GM23248 (cell line): ENCODE measurements around the gene MTMR4. TPM values are rescaled to one million over a fixed set of nuclear protein-coding genes. Genes with fewer than 3 reads are reported as not detected.

Experiments
- DNase-seq: peaks from one replicate; pipeline ENCODE4 v3.0.0-alpha.2; 2015
- H2AFZ ChIP-seq: fragments of 200-600 bp; sonication (generic); 2 replicates; pipeline ENCODE4 v1.6.1; 2016; ENCODE audit warnings: antibody characterized with exemption
- H3F3A ChIP-seq: fragments of 200-600 bp; sonication (generic); 2 replicates; pipeline ENCODE4 v1.6.1; 2016; ENCODE audit warnings: mild to moderate bottlenecking, antibody characterized with exemption, mixed run types; ENCODE audit not compliant: insufficient read depth
- H3K27ac ChIP-seq: fragments of 200-600 bp; sonication (generic); 2 replicates; pipeline ENCODE4 v1.5.1; 2016; ENCODE audit warnings: mild to moderate bottlenecking
- H3K27me3 ChIP-seq: fragments of 200-600 bp; sonication (generic); replicated peaks from 2 replicates; pipeline ENCODE4 v1.6.1; 2016; ENCODE audit warnings: mild to moderate bottlenecking; ENCODE audit not compliant: insufficient read depth
- H3K36me3 ChIP-seq: fragments of 200-600 bp; sonication (generic); 2 replicates; pipeline ENCODE4 v1.6.1; 2016; ENCODE audit warnings: low read depth, mild to moderate bottlenecking
- H3K4me1 ChIP-seq: fragments of 200-600 bp; sonication (generic); 2 replicates; pipeline ENCODE4 v1.6.1; 2016; ENCODE audit warnings: mild to moderate bottlenecking; ENCODE audit not compliant: insufficient read depth
- H3K4me2 ChIP-seq: fragments of 200-600 bp; sonication (generic); one replicate; pipeline ENCODE4 v1.6.1; 2016; ENCODE audit warnings: mild to moderate bottlenecking; ENCODE audit not compliant: unreplicated experiment
- H3K4me3 ChIP-seq: fragments of 200-600 bp; sonication (generic); 2 replicates; pipeline ENCODE4 v1.5.1; 2016; ENCODE audit warnings: mild to moderate bottlenecking
- H3K79me2 ChIP-seq: fragments of 200-600 bp; sonication (generic); 2 replicates; pipeline ENCODE4 v1.6.1; 2016; ENCODE audit warnings: mild to moderate bottlenecking; ENCODE audit not compliant: insufficient read depth
- H3K9ac ChIP-seq: fragments of 200-600 bp; sonication (generic); 2 replicates; pipeline ENCODE4 v1.6.1; 2016; ENCODE audit warnings: mild to moderate bottlenecking
- H3K9me2 ChIP-seq: fragments of 200-600 bp; sonication (generic); 2 replicates; pipeline ENCODE4 v1.6.1; 2016; ENCODE audit warnings: mixed run types, mild to moderate bottlenecking, moderate library complexity; ENCODE audit not compliant: insufficient read depth
- H3K9me3 ChIP-seq: fragments of 200-600 bp; sonication (generic); one replicate; pipeline ENCODE4 v1.6.1; 2017; ENCODE audit warnings: low read depth
- H4K20me1 ChIP-seq: fragments of 200-600 bp; sonication (generic); 2 replicates; pipeline ENCODE4 v1.6.0; 2016; ENCODE audit not compliant: insufficient read depth
- EZH2 ChIP-seq: fragments of 200-600 bp; sonication (generic); IDR thresholded peaks from 2 replicates; pipeline ENCODE4 v1.6.1; 2018; ENCODE audit warnings: antibody characterized with exemption, mild to moderate bottlenecking; ENCODE audit not compliant: insufficient read depth, poor library complexity, severe bottlenecking
- EZH2phosphoT487 ChIP-seq: fragments of 200-600 bp; sonication (generic); IDR thresholded peaks from 2 replicates; pipeline ENCODE4 v1.6.1; 2018; ENCODE audit warnings: antibody characterized with exemption, moderate library complexity, mild to moderate bottlenecking, low read depth; ENCODE audit not compliant: insufficient read depth
- WGBS, 2 experiments: methylation state at CpG; one replicate each; pipeline ENCODE4 v1.1.6; 2015 to 2017; ENCODE audit warnings: low lambda C conversion rate in 2 of 2, low coverage in 1 of 2; ENCODE audit errors: missing lambda C conversion rate in 2 of 2; 5-methylcytosine and 5-hydroxymethylcytosine counted together
- in situ Hi-C: fragments of 300-500 bp; cut with MboI; formaldehyde crosslinking; loops from 2 replicates; pipeline ENCODE4 v1.15.0; 2020
- polyA plus RNA-seq: library from polyadenylated mRNA; unstranded; fragments of >200 nt; fragmentation: Nextera tagmentation; extraction: Ambion mirVana; gene quantifications from 2 replicates; pipeline ENCODE4 v1.2.1, GENCODE V29; 2016
- total RNA-seq: library from RNA; depleted of rRNA; stranded (reverse); fragments of >200 nt; shearing (Covaris generic); gene quantifications from 2 replicates; pipeline ENCODE4 v1.2.3, GENCODE V29; 2014

Gene MTMR4
- total and polyA plus RNA-seq, 2 experiments from 2014 or later = 8.2 to 19.6 TPM

GRCh38 chr17:58529275-58529674 is 14.8 kb upstream of the MTMR4 start:
- no peak overlapping the region for H2AFZ ChIP-seq
- H3K9me3 ChIP-seq = no peaks in the 10 kb centered on the region
- no peak overlapping the region for H3K27ac ChIP-seq
- H3K27me3 ChIP-seq = no peaks in the 10 kb centered on the region
- H3K36me3 ChIP-seq = no peaks in the 10 kb centered on the region
- in situ Hi-C loops = no loop called here
- no peak overlapping the region for H3K4me2 ChIP-seq
- no peak overlapping the region for H3K4me3 ChIP-seq
- no peak for DNase-seq
- H3K4me1 ChIP-seq = peaks cover 12% of the 10 kb centered on the region
- TF ChIP-seq EZH2phosphoT487 (no peak), EZH2 (no peak)
- no peaks in the 10 kb centered on the region for H4K20me1 ChIP-seq
- H3K9me2 ChIP-seq = no peaks in the 10 kb centered on the region
- H3F3A ChIP-seq = no peaks in the 10 kb centered on the region
- H3K9ac ChIP-seq = no peak overlapping the region
- 23 to 40% methylated on average over 1 of the region's 1 CpG for WGBS, 2 experiments
- no peaks in the 10 kb centered on the region for H3K79me2 ChIP-seq

GRCh38 chr17:58528443-58528842 is 14.0 kb upstream of the MTMR4 start:
- H3K9me2 ChIP-seq = no peaks in the 10 kb centered on the region
- no peak overlapping the region for H2AFZ ChIP-seq
- H3K4me1 ChIP-seq = peaks cover 12% of the 10 kb centered on the region
- no peaks in the 10 kb centered on the region for H3F3A ChIP-seq
- no peaks in the 10 kb centered on the region for H3K36me3 ChIP-seq
- no peaks in the 10 kb centered on the region for H4K20me1 ChIP-seq
- H3K9ac ChIP-seq = no peak overlapping the region
- no peak for TF ChIP-seq EZH2
- no peak for TF ChIP-seq EZH2phosphoT487
- 20 to 28% methylated on average over 3 of the region's 3 CpGs for WGBS, 2 experiments
- no peaks in the 10 kb centered on the region for H3K9me3 ChIP-seq
- no peak overlapping the region for H3K4me3 ChIP-seq
- no peaks in the 10 kb centered on the region for H3K79me2 ChIP-seq
- no peak overlapping the region for H3K27ac ChIP-seq
- in situ Hi-C loops = no loop called here
- no peaks in the 10 kb centered on the region for H3K27me3 ChIP-seq
- no peak overlapping the region for H3K4me2 ChIP-seq
- DNase-seq = no peak

- no peaks in the 10 kb centered on the region for H3K9me3 ChIP-seq
- no peak overlapping the region for H3K4me2 ChIP-seq
- peak; percentile 41 for DNase-seq
- H3F3A ChIP-seq = no peaks in the 10 kb centered on the region
- no peaks in the 10 kb centered on the region for H3K27me3 ChIP-seq
- no peak overlapping the region for H2AFZ ChIP-seq
- no peak overlapping the region for H3K9ac ChIP-seq
- H3K4me1 ChIP-seq = peaks cover 12% of the 10 kb centered on the region
- in situ Hi-C loops = no loop called here
- H3K9me2 ChIP-seq = no peaks in the 10 kb centered on the region
- 62 to 66% methylated on average over 3 of the region's 3 CpGs for WGBS, 2 experiments
- no peaks in the 10 kb centered on the region for H4K20me1 ChIP-seq
- TF ChIP-seq EZH2 (no peak), EZH2phosphoT487 (no peak)
- H3K4me3 ChIP-seq = no peak overlapping the region
- H3K36me3 ChIP-seq = no peaks in the 10 kb centered on the region
- no peaks in the 10 kb centered on the region for H3K79me2 ChIP-seq
- no peak overlapping the region for H3K27ac ChIP-seq
Observed at GRCh38 chr17:58527949-58528348, 13.5 kb upstream of the MTMR4 start.

- H3K79me2 ChIP-seq = no peaks in the 10 kb centered on the region
- no peaks in the 10 kb centered on the region for H3K9me3 ChIP-seq
- in situ Hi-C loops = no loop called here
- no peaks in the 10 kb centered on the region for H3K27me3 ChIP-seq
- H4K20me1 ChIP-seq = no peaks in the 10 kb centered on the region
- H3K36me3 ChIP-seq = no peaks in the 10 kb centered on the region
- no peak overlapping the region for H3K9ac ChIP-seq
- no peaks in the 10 kb centered on the region for H3F3A ChIP-seq
- no peak overlapping the region for H3K27ac ChIP-seq
- peak; percentile 16 for DNase-seq
- 90 to 100% methylated on average over 2 of the region's 2 CpGs for WGBS, 2 experiments
- no peak overlapping the region for H2AFZ ChIP-seq
- peaks cover 12% of the 10 kb centered on the region for H3K4me1 ChIP-seq
- H3K4me3 ChIP-seq = no peak overlapping the region
- no peak overlapping the region for H3K4me2 ChIP-seq
- H3K9me2 ChIP-seq = no peaks in the 10 kb centered on the region
- TF ChIP-seq EZH2 (no peak), EZH2phosphoT487 (no peak)
Observed at GRCh38 chr17:58527306-58527705, 12.9 kb upstream of the MTMR4 start.

- Histone ChIP-seq H3K27ac (peak overlapping the region; percentile 33), H3K9me2 (no peaks in the 10 kb centered on the region), H3K27me3 (no peaks in the 10 kb centered on the region), H3K79me2 (no peaks in the 10 kb centered on the region), H3K4me3 (no peak overlapping the region), H4K20me1 (no peaks in the 10 kb centered on the region), H3K36me3 (no peaks in the 10 kb centered on the region), H3K9ac (no peak overlapping the region), H3K4me2 (peak overlapping the region; percentile 60), H3F3A (peaks cover under 1% of the 10 kb centered on the region; the same call in 1 of the 2 replicates), H3K4me1 (peaks cover 12% of the 10 kb centered on the region), H2AFZ (peak overlapping the region; percentile 22; the same call in 1 of the 2 replicates), H3K9me3 (no peaks in the 10 kb centered on the region)
- in situ Hi-C loops = no loop called here
- WGBS, 2 experiments = 24 to 28% methylated on average over 3 of the region's 3 CpGs
- TF ChIP-seq EZH2phosphoT487 = no peak
- TF ChIP-seq EZH2 = no peak
- peak; percentile 89 for DNase-seq
Observed at GRCh38 chr17:58525239-58525638, 10.8 kb upstream of the MTMR4 start.
